Dedifferentiated amniotic fluid mesenchymal stem cell (primary cell): Measurements from ENCODE around the gene IPO11.
A peak's percentile ranks its signal among the peaks of the same experiment; 100 is the strongest.
"Not testable (repeated sequence)": the region's sequence is repeated elsewhere in the genome, so short reads cannot be mapped to it uniquely, and the experiment has no call there.

Source experiments
- DNase-seq: peaks from one replicate; pipeline ENCODE4 v3.0.0-alpha.2; 2016; ENCODE audit errors: extremely low spot score

Gene IPO11

DNA sequence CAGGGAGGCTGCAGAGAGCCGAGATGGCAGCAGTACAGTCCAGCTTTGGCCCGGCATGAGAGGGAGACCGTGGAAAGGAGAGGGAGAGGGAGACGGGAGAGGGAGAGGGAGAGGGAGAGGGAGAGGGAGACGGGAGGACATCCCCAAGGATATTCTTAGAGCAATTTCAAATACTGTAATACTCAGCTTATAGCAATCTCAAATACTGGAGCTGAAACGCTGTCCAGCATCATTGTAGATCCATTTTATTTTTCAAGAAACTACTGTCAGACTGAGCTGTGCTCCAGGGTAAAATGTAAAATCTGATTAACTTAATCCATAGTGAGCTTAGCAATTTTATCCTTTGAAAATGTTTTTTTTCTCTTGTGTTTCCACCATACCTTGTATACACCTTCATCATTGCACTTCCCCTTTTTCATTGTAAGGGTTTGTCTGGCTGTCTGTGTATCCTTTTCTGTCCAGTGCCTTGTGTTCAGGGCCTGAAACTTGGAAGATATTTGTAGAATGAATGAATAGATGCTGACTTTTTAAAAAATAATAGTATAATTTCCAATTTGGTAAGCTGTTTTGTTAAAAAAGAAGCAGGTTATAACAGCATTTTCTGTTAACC lies 102.1 kb downstream of the IPO11 start:
- DNase-seq: no peak

GRCh38 chr5:62520812-62521211 lies 108.2 kb downstream of the IPO11 start:
- not testable (repeated sequence) for DNase-seq

DNA sequence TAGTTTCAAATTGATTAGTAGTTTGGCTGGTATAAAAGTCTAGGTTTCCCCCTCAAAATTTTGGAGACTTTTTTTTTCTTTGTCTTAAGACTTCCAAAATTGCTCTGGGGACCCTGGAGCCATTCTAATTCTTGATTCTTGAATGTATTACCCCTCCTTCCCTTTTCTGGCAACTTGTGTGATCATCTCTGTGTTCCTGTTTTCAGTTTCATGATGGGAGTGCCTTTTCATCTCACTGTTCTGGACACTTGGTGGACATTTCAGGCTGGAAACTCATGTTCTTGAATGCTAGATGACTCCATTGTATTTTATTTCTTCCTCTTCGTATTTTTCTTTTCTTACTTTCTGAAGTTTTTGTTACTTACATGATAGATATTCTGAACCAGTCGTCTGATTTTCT lies 108.8 kb downstream of the IPO11 start:
- DNase-seq: no peak

- no peak for DNase-seq
These were observed 110.2 kb downstream of the IPO11 start for GRCh38 chr5:62522811-62523210.

DNA sequence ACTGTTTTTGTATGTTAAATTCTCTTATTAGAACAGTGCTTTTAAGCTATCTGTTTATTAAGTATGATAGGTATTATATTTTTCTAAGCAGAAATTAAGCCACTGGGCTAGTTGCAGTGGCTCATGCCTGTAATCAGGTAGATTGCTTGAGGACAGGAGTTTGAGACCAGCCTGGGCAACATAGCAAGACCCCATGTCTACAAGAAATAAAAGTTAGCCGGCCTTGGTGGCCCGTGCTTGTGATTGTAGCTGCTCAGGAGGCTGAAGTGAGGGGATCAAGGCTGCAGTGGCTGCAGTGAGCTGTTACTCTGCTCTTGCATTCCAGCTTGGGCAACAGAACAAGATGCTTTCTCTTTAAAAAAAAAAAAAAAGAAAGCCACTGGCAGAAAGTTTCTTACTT lies 121.0 kb downstream of the IPO11 start:
- no peak for DNase-seq

- no peak for DNase-seq
These were observed 122.1 kb downstream of the IPO11 start for GRCh38 chr5:62534461-62535236.

DNA sequence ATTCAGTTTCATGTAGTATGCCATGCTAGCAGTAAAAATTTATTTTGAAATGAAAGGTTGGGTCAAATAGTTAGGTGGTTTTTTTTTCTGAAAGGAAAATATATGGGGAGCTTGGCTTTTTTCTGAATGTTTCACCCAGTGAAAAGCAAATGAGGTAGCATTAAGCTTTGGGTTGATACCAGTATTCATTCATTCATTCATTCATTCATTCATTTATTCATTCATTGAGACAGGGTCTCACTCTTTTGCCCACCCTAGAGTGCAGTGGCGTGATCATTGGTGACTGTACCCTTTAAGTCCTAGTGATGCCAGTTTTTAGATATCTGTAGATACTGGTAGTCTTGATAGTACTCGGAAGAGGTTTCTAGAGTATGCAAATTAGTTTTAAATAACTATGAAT lies 123.7 kb downstream of the IPO11 start:
- no peak for DNase-seq

DNA sequence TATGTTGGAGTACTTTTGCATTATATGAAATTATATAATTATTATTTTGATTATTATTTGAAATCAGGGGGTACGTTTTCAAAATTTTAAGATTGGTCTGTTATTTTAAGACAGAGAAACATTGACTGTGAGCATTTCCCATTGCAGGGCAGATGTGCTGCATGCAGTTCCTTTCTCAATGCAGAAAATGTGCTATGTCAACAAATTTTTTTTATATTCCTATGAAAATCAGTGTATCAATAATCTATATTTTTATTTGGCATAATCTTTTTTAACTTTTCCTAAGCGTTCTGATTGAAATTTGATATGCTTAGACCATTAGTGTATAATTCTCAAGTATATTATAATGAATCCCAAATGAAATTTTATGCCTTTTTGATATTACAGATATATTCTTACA lies 124.2 kb downstream of the IPO11 start:
- no peak for DNase-seq

DNA sequence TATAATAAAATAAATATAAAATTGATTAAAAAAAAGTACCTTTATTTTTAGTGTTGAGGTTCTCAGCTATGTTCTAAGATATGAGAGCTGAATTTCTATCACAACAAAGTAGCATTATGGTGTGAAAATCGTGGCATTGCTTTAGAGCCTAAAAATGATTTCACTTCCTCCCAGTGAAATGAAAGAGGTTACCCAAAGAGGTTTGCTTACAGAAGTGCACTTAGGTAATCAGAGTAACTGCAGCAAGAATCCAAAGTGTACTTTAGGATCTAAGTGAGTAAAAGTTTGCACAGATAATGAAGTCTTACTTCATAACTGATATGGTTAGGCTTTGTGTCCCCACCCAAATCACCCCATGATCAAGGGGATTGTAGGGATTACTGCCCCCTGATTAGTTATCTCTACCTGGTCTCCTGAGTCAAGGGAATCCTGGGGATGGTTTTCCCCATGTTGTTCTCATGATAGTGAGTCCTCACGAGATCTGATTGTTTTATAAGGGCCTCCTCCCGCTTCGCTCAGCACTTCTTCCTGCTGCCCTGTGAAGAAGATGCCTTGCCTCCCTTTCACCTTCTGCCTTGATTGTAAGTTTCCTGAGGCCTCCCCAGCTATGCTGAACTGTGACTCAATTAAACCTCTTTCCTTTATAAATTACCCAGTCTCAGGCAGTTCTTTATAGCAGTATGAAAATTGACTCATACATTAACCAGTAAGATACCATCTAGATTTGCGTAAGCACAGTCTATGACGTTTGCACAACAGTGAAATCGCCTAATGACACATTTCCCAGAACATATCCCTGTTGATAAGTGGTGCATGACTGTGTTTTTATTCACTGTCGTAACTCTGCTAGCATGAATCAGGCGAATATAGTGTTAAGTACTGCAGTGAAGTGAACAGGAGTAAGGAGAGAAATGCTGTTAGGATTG lies 125.7 kb downstream of the IPO11 start:
- DNase-seq: no peak

DNA sequence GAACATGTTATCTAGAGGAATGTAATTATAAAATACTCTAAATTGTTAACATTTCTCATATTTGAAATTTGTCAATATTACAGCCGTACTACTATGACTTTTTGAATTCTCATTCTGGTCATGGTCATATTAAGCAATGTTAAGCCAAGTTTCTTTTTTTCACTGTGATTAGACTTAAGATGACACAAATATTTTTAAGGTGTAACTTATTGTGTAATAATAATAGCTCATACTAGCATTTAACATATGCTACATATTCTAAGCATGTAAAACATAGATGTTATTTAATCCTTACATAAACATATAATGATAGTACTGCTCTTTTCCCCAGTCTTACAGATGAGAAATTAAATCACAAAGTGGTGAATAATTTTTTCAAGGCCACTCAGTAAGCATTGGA lies 130.2 kb downstream of the IPO11 start:
- no peak for DNase-seq

- no peak for DNase-seq
These were observed 135.5 kb downstream of the IPO11 start for GRCh38 chr5:62547945-62548630.

GRCh38 chr5:62550103-62550502 lies 137.5 kb downstream of the IPO11 start:
- DNase-seq: no peak

- DNase-seq: no peak
These were observed 143.4 kb downstream of the IPO11 start for GRCh38 chr5:62555930-62556329.

GRCh38 chr5:62558941-62559340 lies 146.4 kb downstream of the IPO11 start:
- no peak for DNase-seq

DNA sequence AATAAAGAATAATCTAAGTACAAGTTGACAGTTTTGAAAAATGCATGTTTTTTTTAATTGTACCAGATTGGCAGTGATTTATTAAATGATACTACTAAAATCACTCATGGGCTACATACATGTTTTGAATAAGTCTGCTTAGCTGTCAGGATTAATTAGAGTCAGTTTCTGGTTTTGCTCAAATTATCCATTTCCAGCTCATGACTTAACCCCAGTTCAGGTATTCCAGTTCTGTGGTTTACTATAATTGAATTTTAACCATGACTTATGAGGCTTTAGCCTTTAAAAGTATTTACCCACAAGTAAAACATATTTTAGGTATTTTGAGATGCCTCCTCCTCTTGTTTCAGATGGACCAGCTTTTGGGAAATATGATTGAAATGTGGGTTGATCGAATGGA lies 148.2 kb downstream of the IPO11 start:
- peak; percentile 32 for DNase-seq

DNA sequence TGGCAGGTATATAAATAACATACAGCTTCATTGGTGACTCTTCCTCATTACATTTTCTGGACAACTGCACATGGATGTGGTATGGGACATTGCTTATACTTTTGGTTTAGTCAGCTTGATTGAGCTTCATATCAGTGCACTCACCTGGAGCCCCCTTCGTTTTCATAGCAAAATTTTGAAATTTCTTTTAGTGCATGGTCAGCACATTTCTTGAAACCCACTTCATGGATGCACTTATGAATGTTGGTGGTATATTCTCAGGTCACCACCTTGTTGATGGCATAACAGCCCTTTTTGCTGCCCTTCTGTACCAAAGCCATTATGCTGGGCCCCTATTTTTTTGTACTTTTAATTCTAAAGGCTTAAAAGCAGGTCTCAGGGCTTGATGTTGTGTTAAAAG lies 149.3 kb downstream of the IPO11 start:
- no peak for DNase-seq

DNA sequence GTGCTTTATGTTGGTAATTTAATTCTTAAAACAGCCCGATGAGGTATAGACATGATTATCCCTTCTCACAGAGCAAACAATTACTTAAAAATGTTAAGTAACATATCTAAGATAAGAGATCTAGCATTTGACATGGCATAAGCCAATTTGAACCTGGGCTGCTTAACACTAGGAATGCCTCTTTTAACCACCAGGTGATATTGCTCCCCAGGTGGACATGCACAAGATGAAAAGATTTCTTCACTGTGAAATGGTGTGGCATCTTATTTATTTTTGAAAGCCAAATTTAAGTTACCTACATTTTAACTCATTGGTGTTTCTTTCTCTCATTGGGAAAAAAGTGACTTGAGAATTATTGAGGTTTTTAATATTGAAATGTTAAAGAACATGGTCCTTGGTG lies 150.3 kb downstream of the IPO11 start:
- DNase-seq: no peak

- DNase-seq: no peak
These were observed 151.5 kb downstream of the IPO11 start for GRCh38 chr5:62564101-62564500.

DNA sequence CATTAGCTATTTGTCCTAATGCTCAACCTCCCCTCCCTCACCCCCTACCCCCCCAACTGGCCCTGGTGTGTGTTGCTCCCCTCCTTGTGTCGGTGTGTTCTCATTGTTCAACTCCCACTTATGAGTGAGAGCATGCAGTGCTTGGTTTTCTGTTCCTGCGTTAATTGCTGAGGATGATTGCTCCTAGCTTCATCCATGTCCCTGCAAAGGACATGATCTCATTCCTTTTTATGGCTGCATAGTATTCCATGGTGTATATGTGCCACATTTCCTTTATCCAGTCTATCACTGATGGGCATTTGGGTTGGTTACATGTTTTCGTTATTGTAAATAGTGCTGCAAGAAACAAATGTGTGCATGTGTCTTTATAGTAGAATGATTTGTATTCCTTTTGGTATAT lies 153.2 kb downstream of the IPO11 start:
- DNase-seq: not testable (repeated sequence)

GRCh38 chr5:62568143-62568542 lies 155.6 kb downstream of the IPO11 start:
- no peak for DNase-seq

DNA sequence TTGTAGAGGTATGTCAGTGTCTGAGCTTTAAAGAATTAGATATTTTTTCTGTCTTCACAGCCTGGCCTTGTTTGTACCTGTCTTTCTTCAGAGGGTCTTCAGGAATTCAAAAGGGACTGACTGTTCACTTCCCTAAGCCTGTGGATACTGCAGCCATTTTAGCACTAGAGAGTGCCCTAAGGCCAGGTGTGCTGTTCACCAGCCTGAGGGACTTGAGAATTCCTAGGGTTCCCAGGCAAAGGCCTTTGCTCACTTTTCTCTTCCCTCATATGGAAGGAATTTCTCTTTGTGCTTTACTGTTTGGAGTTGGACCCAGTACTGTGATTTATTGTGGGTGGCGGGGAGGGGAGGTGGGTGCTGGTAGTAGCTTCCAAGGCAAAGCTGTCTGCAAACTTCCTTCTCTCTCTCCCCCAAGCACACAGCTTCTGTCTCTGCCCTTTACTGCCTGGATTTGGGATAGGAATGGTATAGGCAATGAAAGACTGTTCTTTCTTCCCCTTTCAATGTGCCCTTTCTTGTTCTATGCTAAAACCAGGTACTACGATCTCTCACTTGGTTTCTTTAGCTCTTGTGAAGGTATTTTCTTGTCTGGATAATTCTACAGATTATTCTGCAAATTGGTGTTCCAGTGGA lies 156.4 kb downstream of the IPO11 start:
- DNase-seq: no peak

GRCh38 chr5:62569470-62569869 lies 156.9 kb downstream of the IPO11 start:
- no peak for DNase-seq
